ENCODE results near the gene KIF1A. TPM values are rescaled to one million over a fixed set of nuclear protein-coding genes. Genes with fewer than 3 reads are reported as not detected.

The KIF1A gene
- total and polyA plus RNA-seq, 2 experiments from 2014 or later, result 16.1 to 16.5 TPM

DNA sequence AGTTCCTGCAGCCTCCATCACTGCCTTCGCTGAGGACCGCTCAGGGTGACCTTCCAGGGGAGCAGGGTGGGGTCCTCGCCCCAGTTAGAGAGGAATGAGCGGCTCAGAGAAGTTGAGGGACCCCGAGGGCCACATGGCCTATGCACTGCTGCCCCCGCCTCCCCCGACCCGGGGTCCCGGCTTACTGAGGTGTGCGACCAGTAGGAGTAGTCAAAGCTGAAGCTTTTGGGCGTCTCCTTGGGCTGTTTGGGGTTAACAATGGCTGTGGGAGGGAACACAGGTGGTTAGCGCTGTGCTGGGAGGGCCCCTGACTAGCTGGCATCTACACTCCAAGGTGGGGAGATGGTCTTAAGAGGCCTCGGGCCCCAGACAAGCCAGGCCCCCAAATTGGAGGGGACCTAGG, 31.0 kb downstream of the KIF1A start:
- H2AFZ ChIP-seq, result no peak overlapping the region
- peaks cover 23% of the 10 kb centered on the region for H3K4me1 ChIP-seq (ENCODE audit: insufficient read depth)
- no peak overlapping the region for H3K27ac ChIP-seq
- H3K36me3 ChIP-seq (replicated peaks; ENCODE audit: insufficient read depth, low read depth), result no peaks in the 10 kb centered on the region
- no peaks in the 10 kb centered on the region for H3K27me3 ChIP-seq
- no peaks in the 10 kb centered on the region for H3K9me3 ChIP-seq (ENCODE audit: low read depth)
- H3K79me2 ChIP-seq, result no peaks in the 10 kb centered on the region
- H4K20me1 ChIP-seq (ENCODE audit: insufficient read depth, poor library complexity, severe bottlenecking), result no peaks in the 10 kb centered on the region
- WGBS (ENCODE audit: low lambda C conversion rate, missing lambda C conversion rate), result 97% methylated on average over 13 of the region's 13 CpGs
- no peak for DNase-seq (ENCODE audit: low spot score)
- H3K9me2 ChIP-seq (replicated peaks; ENCODE audit: insufficient read depth), result no peaks in the 10 kb centered on the region
- no peak overlapping the region for H3K4me2 ChIP-seq
- no peak overlapping the region for H3K4me3 ChIP-seq
- no peak for TF ChIP-seq EZH2 (IDR thresholded peaks at IDR 0.05; ENCODE audit: borderline replicate concordance)
- TF ChIP-seq, protein P1, sequence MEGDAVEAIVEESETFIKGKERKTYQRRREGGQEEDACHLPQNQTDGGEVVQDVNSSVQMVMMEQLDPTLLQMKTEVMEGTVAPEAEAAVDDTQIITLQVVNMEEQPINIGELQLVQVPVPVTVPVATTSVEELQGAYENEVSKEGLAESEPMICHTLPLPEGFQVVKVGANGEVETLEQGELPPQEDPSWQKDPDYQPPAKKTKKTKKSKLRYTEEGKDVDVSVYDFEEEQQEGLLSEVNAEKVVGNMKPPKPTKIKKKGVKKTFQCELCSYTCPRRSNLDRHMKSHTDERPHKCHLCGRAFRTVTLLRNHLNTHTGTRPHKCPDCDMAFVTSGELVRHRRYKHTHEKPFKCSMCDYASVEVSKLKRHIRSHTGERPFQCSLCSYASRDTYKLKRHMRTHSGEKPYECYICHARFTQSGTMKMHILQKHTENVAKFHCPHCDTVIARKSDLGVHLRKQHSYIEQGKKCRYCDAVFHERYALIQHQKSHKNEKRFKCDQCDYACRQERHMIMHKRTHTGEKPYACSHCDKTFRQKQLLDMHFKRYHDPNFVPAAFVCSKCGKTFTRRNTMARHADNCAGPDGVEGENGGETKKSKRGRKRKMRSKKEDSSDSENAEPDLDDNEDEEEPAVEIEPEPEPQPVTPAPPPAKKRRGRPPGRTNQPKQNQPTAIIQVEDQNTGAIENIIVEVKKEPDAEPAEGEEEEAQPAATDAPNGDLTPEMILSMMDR (IDR thresholded peaks at IDR 0.05; ENCODE audit: poor library complexity), result no peak
- TF ChIP-seq EZH2phosphoT487 (IDR thresholded peaks at IDR 0.05; ENCODE audit: low read depth, severe bottlenecking, unreplicated experiment), result no peak

DNA sequence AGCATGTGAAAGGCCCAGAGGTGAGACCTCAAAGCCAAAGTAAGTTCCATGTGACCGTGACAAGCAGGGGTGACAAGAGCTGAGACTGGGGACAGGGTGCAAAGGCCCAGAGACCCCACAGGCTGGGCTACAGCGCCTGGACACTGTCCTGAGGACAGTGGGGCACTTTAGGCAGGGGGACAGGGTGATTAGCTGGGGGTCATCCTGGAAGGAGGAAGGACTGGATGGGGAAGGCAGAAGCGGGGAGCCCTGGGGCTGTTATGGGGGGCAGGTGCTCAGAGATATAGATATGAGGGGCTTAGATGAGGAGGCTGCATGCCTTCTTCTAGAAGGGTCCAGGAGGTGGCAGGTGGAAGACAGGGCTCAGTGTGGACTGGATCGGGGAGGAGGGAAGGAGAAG, 31.5 kb downstream of the KIF1A start:
- 85% methylated on average over 4 of the region's 4 CpGs for WGBS (ENCODE audit: low lambda C conversion rate, missing lambda C conversion rate)
- Histone ChIP-seq H3K4me3 (no peak overlapping the region), H3K4me2 (no peak overlapping the region), H3K27ac (no peak overlapping the region), H3K27me3 (no peaks in the 10 kb centered on the region), H3K36me3 (replicated peaks; ENCODE audit: insufficient read depth, low read depth) (no peaks in the 10 kb centered on the region), H3K9me3 (ENCODE audit: low read depth) (no peaks in the 10 kb centered on the region), H2AFZ (no peak overlapping the region), H3K9me2 (replicated peaks; ENCODE audit: insufficient read depth) (no peaks in the 10 kb centered on the region), H4K20me1 (ENCODE audit: insufficient read depth, poor library complexity, severe bottlenecking) (no peaks in the 10 kb centered on the region), H3K79me2 (no peaks in the 10 kb centered on the region), H3K4me1 (ENCODE audit: insufficient read depth) (peaks cover 21% of the 10 kb centered on the region)
- TF ChIP-seq EZH2phosphoT487 (IDR thresholded peaks at IDR 0.05; ENCODE audit: low read depth, severe bottlenecking, unreplicated experiment) (no peak), EZH2 (IDR thresholded peaks at IDR 0.05; ENCODE audit: borderline replicate concordance) (no peak)
- TF ChIP-seq, protein P1 (IDR thresholded peaks at IDR 0.05; ENCODE audit: poor library complexity), result no peak
- DNase-seq (ENCODE audit: low spot score), result no peak

DNA sequence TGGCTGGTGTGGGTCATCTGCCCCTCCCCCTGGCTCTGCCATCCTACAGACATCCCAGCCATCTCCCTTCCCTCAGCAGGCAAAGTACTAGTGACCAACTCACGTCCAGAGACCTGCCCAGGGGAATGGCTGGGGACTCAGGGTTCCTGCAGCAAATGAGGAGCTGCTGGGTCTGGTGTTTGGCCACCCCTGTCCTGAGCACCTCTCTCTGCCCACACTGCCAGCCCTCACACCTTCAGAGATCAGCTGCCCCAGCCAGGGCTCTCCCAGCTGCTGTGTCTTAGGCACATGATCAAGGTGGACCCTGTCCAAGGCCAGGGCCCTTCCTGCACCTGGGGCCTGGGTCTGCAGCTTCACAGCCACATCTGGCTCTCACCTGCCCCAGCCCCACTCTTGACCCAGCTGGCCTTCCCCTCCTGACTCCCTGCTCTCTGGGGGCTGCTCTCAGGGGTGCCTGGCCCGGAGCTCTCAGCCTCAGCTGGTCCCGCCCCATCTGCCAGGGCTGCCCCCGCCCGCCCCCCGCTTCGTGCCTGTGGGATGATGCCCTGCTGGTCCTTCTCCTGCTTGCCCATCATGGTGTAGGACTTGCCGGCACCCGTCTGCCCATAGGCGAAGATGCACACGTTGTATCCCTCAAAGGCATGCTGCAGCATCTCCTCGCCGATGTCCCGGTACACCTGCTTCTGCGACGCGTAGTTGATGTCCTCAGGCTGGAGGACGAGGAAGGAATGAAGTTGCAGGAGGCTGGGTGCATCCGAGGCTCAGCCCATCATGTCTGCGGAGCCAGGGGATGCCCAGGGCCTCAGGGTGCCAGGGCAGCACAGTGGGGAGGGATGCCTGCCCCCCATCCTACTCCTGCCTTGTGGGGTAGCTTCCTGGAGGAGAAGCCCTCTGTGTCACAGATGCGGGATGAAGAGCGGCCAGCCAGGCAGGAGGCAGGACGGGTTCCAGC, 32.2 kb downstream of the KIF1A start:
- H3K27me3 ChIP-seq, result no peaks in the 10 kb centered on the region
- DNase-seq (ENCODE audit: low spot score), result no peak
- H3K4me3 ChIP-seq, result no peak overlapping the region

More for the DNA sequence above, 32.2 kb downstream of the KIF1A start:
- H2AFZ ChIP-seq, result no peak overlapping the region
- 93% methylated on average over 23 of the region's 23 CpGs for WGBS (ENCODE audit: low lambda C conversion rate, missing lambda C conversion rate)
- H3K9me3 ChIP-seq (ENCODE audit: low read depth), result no peaks in the 10 kb centered on the region
- no peaks in the 10 kb centered on the region for H3K79me2 ChIP-seq
- no peaks in the 10 kb centered on the region for H3K9me2 ChIP-seq (replicated peaks; ENCODE audit: insufficient read depth)
- H3K4me2 ChIP-seq, result no peak overlapping the region
- peaks cover 14% of the 10 kb centered on the region for H3K4me1 ChIP-seq (ENCODE audit: insufficient read depth)
- H4K20me1 ChIP-seq (ENCODE audit: insufficient read depth, poor library complexity, severe bottlenecking), result no peaks in the 10 kb centered on the region
- TF ChIP-seq, protein P1 (IDR thresholded peaks at IDR 0.05; ENCODE audit: poor library complexity), result no peak
- TF ChIP-seq EZH2phosphoT487 (IDR thresholded peaks at IDR 0.05; ENCODE audit: low read depth, severe bottlenecking, unreplicated experiment), result no peak
- no peak for TF ChIP-seq EZH2 (IDR thresholded peaks at IDR 0.05; ENCODE audit: borderline replicate concordance)
- H3K27ac ChIP-seq, result no peak overlapping the region
- no peaks in the 10 kb centered on the region for H3K36me3 ChIP-seq (replicated peaks; ENCODE audit: insufficient read depth, low read depth)

All from hepatocyte (in vitro differentiated cells).